Naive thymus-derived CD4-positive, alpha-beta T cell (primary cell): ENCODE measurements around the gene NPBWR2. TPM values are rescaled to one million over a fixed set of nuclear protein-coding genes. Genes with fewer than 3 reads are reported as not detected.

Source experiments
- ATAC-seq: fragments of 150-1000 bp; cut with Tn5 transposase; 2 replicates; pipeline ENCODE4 v1.10.0; 2021; ENCODE audit warnings: mild to moderate bottlenecking, moderate library complexity
- CTCF ChIA-PET: fragments of 350-600 bp; sonication (Branson Sonifier 250); formaldehyde crosslinking; loops from one replicate; lab custom pipeline; 2021; ENCODE audit warnings: antibody characterized with exemption; lab: Charles Lee
- POLR2A ChIA-PET: fragments of 350-600 bp; sonication (Branson Sonifier 250); formaldehyde crosslinking; loops from one replicate; lab custom pipeline; 2021; ENCODE audit warnings: antibody characterized with exemption, inconsistent platforms; lab: Charles Lee
- DNase-seq, 9 donors: peaks; one replicate each; pipeline versions ENCODE4 v3.0.0 to v3.0.0-alpha.2; 2020 to 2022; ENCODE audit warnings: mixed read lengths in 1 of 9
- H3K27ac ChIP-seq: one replicate; pipeline ENCODE4 v1.7.0; 2013; ENCODE audit warnings: mild to moderate bottlenecking, low read depth, low read length, moderate library complexity
- H3K27me3 ChIP-seq, 2 donors: one replicate each; pipeline ENCODE4 v1.7.0; 2013; ENCODE audit warnings: low read length in 2 of 2, mild to moderate bottlenecking in 2 of 2, moderate library complexity in 2 of 2; ENCODE audit not compliant: control insufficient read depth in 2 of 2, insufficient read depth in 2 of 2
- H3K36me3 ChIP-seq, 3 experiments: 1 replicate in 2 of 3; 2 replicates in 1 of 3; pipeline ENCODE4 v1.7.0; 2013; ENCODE audit warnings: low read length in 3 of 3, mild to moderate bottlenecking in 3 of 3, moderate library complexity in 1 of 3; ENCODE audit not compliant: insufficient read depth in 3 of 3, control insufficient read depth in 2 of 3
- H3K4me1 ChIP-seq, 2 donors: one replicate each; pipeline ENCODE4 v1.7.0; 2013; ENCODE audit warnings: low read length in 2 of 2, mild to moderate bottlenecking in 2 of 2, moderate library complexity in 1 of 2; ENCODE audit not compliant: control insufficient read depth in 2 of 2, insufficient read depth in 2 of 2
- H3K4me3 ChIP-seq: 2 replicates; pipeline ENCODE4 v1.7.0; 2013; ENCODE audit warnings: mild to moderate bottlenecking, low read length
- H3K9me3 ChIP-seq, 3 experiments: 1 replicate in 2 of 3; 2 replicates in 1 of 3; pipeline ENCODE4 v1.7.0; 2013; ENCODE audit warnings: low read length in 3 of 3; ENCODE audit not compliant: control insufficient read depth in 2 of 3
- H3K27ac Mint-ChIP-seq, 9 donors: one replicate each; pipeline ENCODE4 v1.8.0; 2020 to 2022; ENCODE audit warnings: mixed read lengths in 9 of 9, mild to moderate bottlenecking in 8 of 9, moderate library complexity in 5 of 9, inconsistent platforms in 2 of 9
- H3K27me3 Mint-ChIP-seq, 5 donors: one replicate each; pipeline ENCODE4 v1.8.0; 2021 to 2022; ENCODE audit warnings: mixed read lengths in 5 of 5, mild to moderate bottlenecking in 1 of 5
- H3K36me3 Mint-ChIP-seq, 5 donors: one replicate each; pipeline ENCODE4 v1.8.0; 2020 to 2022; ENCODE audit warnings: mixed read lengths in 5 of 5, mild to moderate bottlenecking in 3 of 5, inconsistent platforms in 1 of 5
- H3K4me1 Mint-ChIP-seq, 7 donors: one replicate each; pipeline ENCODE4 v1.8.0; 2020 to 2022; ENCODE audit warnings: mixed read lengths in 7 of 7, mild to moderate bottlenecking in 3 of 7, inconsistent platforms in 1 of 7
- H3K4me3 Mint-ChIP-seq, 10 donors: one replicate each; pipeline ENCODE4 v1.8.0; 2020 to 2022; ENCODE audit warnings: mild to moderate bottlenecking in 10 of 10, mixed read lengths in 10 of 10, moderate library complexity in 6 of 10, inconsistent platforms in 2 of 10
- H3K9me3 Mint-ChIP-seq, 11 donors: one replicate each; pipeline ENCODE4 v1.8.0; 2020 to 2022; ENCODE audit warnings: mixed read lengths in 11 of 11, mild to moderate bottlenecking in 4 of 11, inconsistent platforms in 1 of 11, moderate library complexity in 1 of 11
- intact Hi-C, 2 donors: fragments of 100-400 bp; cut with micrococcal nuclease; formaldehyde crosslinking; loops; one replicate each; pipeline ENCODE4 v1.15.1; 2023
- polyA plus RNA-seq, 2 donors: library from polyadenylated mRNA; unstranded; fragments of 300-500 nt; fragmentation: Illumina TruSeq; gene quantifications; one replicate each; pipeline ENCODE4 v1.2.3, GENCODE V29; 2021
- total RNA-seq, 6 experiments: library from RNA in 5 of 6; stranded (reverse) in 5 of 6; gene quantifications; 1 replicate in 5 of 6; 2 replicates in 1 of 6; pipeline ENCODE4 v1.2.3 and lab custom pipeline; 2021 to 2026

NPBWR2 gene
- total and polyA plus RNA-seq, 7 experiments from 2014 or later, result not detected

- peaks cover 8 to 22% (median 11%) of the 10 kb centered on the region in 7 donors for H3K4me1 Mint-ChIP-seq
- peak in 3 of 9 donors; percentile 4 to 12 (median 6) for DNase-seq
- Histone ChIP-seq H3K27ac (no peak overlapping the region), H3K4me3 (no peak overlapping the region), H3K9me3 (no peaks in the 10 kb centered on the region), H3K27me3 (peaks cover 0 to 4% of the 10 kb centered on the region in 2 donors), H3K36me3 (no peaks in the 10 kb centered on the region), H3K4me1 (peaks cover 10 to 13% of the 10 kb centered on the region in 2 donors)
- ChIA-PET POLR2A (no interaction called here), CTCF (no interaction called here)
- no peak overlapping the region for H3K27ac Mint-ChIP-seq
- intact Hi-C loops, result loop anchor here in 1 of 2 donors (2.0 kb wide), 1 partner anchor 21 kb away; no protein-coding TSS in a partner anchor
- peaks cover 4 to 28% (median 10%) of the 10 kb centered on the region in 5 donors for H3K27me3 Mint-ChIP-seq
- H3K4me3 Mint-ChIP-seq, result peak overlapping the region in 4 of 10 donors; percentile 9 to 73 (median 29)
- H3K9me3 Mint-ChIP-seq, result no peaks in the 10 kb centered on the region
- no peak for ATAC-seq
- no peaks in the 10 kb centered on the region for H3K36me3 Mint-ChIP-seq
Observed at GRCh38 chr20:64103871-64104666, 3.3 kb downstream of the NPBWR2 start.

GRCh38 chr20:64102647-64103354 is 4.6 kb downstream of the NPBWR2 start:
- ChIA-PET POLR2A (no interaction called here), CTCF (interaction anchor here (0.6 kb wide), 1 partner anchor 25 kb away, joined by 5 read pairs; no protein-coding TSS in a partner anchor)
- no peak overlapping the region for H3K27ac ChIP-seq
- DNase-seq (peak in 3 of 9 donors; percentile 5 to 20 (median 6)), ATAC-seq (no peak)
- Mint-ChIP-seq H3K27me3 (peaks cover 4 to 24% (median 10%) of the 10 kb centered on the region in 5 donors), H3K4me1 (peaks cover 8 to 22% (median 10%) of the 10 kb centered on the region in 7 donors), H3K27ac (no peak overlapping the region), H3K4me3 (peak overlapping the region in 9 of 10 donors; percentile 23 to 77 (median 69)), H3K36me3 (no peaks in the 10 kb centered on the region), H3K9me3 (no peaks in the 10 kb centered on the region)
- peaks cover 10 to 13% of the 10 kb centered on the region in 2 donors for H3K4me1 ChIP-seq
- no peaks in the 10 kb centered on the region for H3K9me3 ChIP-seq
- intact Hi-C loops, result loop anchor here in 1 of 2 donors (1.0 to 2.0 kb wide), 2 partner anchors 18 to 20 kb away; no protein-coding TSS in a partner anchor
- no peak overlapping the region for H3K4me3 ChIP-seq
- H3K36me3 ChIP-seq, result no peaks in the 10 kb centered on the region
- H3K27me3 ChIP-seq, result peaks cover 0 to 4% of the 10 kb centered on the region in 2 donors

- Histone ChIP-seq H3K4me3 (peak overlapping the region; percentile 24), H3K9me3 (no peaks in the 10 kb centered on the region), H3K27me3 (peaks cover 0 to 4% of the 10 kb centered on the region in 2 donors), H3K4me1 (peaks cover 10 to 13% of the 10 kb centered on the region in 2 donors), H3K27ac (no peak overlapping the region), H3K36me3 (no peaks in the 10 kb centered on the region)
- no peak overlapping the region for H3K27ac Mint-ChIP-seq
- peaks cover 0 to 1% (median under 1%) of the 10 kb centered on the region in 5 donors for H3K36me3 Mint-ChIP-seq
- ATAC-seq (peak; percentile 87), DNase-seq (peak in 8 of 9 donors; percentile 44 to 84 (median 66))
- no peaks in the 10 kb centered on the region for H3K9me3 Mint-ChIP-seq
- intact Hi-C loops, result loop anchor here in 1 of 2 donors (1.0 to 2.0 kb wide), 2 partner anchors 18 to 19 kb away; no protein-coding TSS in a partner anchor
- peaks cover 7 to 22% (median 10%) of the 10 kb centered on the region in 7 donors for H3K4me1 Mint-ChIP-seq
- H3K27me3 Mint-ChIP-seq, result peaks cover 4 to 23% (median 10%) of the 10 kb centered on the region in 5 donors
- peak overlapping the region in 9 of 10 donors; percentile 2 to 73 (median 48) for H3K4me3 Mint-ChIP-seq
- ChIA-PET POLR2A (interaction anchor here (0.9 kb wide), 1 partner anchor 38 kb away, joined by 5 read pairs; no protein-coding TSS in a partner anchor), CTCF (interaction anchor here (0.6 kb wide), 2 partner anchors 24 to 59 kb away, joined by 3 to 5 read pairs; no protein-coding TSS in a partner anchor)
Observed at GRCh38 chr20:64101731-64102621, 5.4 kb downstream of the NPBWR2 start.

- peaks cover 7 to 22% (median 10%) of the 10 kb centered on the region in 7 donors for H3K4me1 Mint-ChIP-seq
- DNase-seq, result peak in 2 of 9 donors; percentile 2 to 4
- ChIA-PET CTCF (interaction anchor here (0.6 kb wide), 1 partner anchor 58 kb away, joined by 3 read pairs; no protein-coding TSS in a partner anchor), POLR2A (interaction anchor here (0.9 kb wide), 1 partner anchor 37 kb away, joined by 5 read pairs; no protein-coding TSS in a partner anchor)
- Histone ChIP-seq H3K27me3 (peaks cover 0 to 4% of the 10 kb centered on the region in 2 donors), H3K36me3 (no peaks in the 10 kb centered on the region), H3K9me3 (no peaks in the 10 kb centered on the region), H3K4me3 (no peak overlapping the region), H3K4me1 (peaks cover 10 to 13% of the 10 kb centered on the region in 2 donors), H3K27ac (no peak overlapping the region)
- H3K4me3 Mint-ChIP-seq, result peak overlapping the region in 9 of 10 donors; percentile 2 to 73 (median 45)
- peaks cover 0 to 6% (median 5%) of the 10 kb centered on the region in 5 donors for H3K36me3 Mint-ChIP-seq
- ATAC-seq, result no peak
- peak overlapping the region in 1 of 9 donors; percentile 52 for H3K27ac Mint-ChIP-seq
- H3K27me3 Mint-ChIP-seq, result peaks cover 4 to 23% (median 10%) of the 10 kb centered on the region in 5 donors
- intact Hi-C loops, result no loop called here
- peaks cover 0 to 5% (median 0%) of the 10 kb centered on the region in 11 donors for H3K9me3 Mint-ChIP-seq
Observed at GRCh38 chr20:64100946-64101688, 6.2 kb downstream of the NPBWR2 start.

GRCh38 chr20:64100566-64100888 is 6.8 kb downstream of the NPBWR2 start:
- Mint-ChIP-seq H3K4me1 (peaks cover 7 to 22% (median 10%) of the 10 kb centered on the region in 7 donors), H3K27ac (peak overlapping the region in 1 of 9 donors; percentile 8), H3K9me3 (peaks cover 0 to 5% (median 0%) of the 10 kb centered on the region in 11 donors), H3K27me3 (peaks cover 4 to 23% (median 10%) of the 10 kb centered on the region in 5 donors), H3K36me3 (peaks cover 0 to 6% (median 5%) of the 10 kb centered on the region in 5 donors), H3K4me3 (no peak overlapping the region)
- H3K36me3 ChIP-seq, result no peaks in the 10 kb centered on the region
- H3K4me3 ChIP-seq, result no peak overlapping the region
- intact Hi-C loops, result no loop called here
- H3K4me1 ChIP-seq, result peaks cover 10 to 13% of the 10 kb centered on the region in 2 donors
- CTCF ChIA-PET, result no interaction called here
- ATAC-seq (no peak), DNase-seq (peak in 1 of 9 donors; percentile 4)
- H3K9me3 ChIP-seq, result no peaks in the 10 kb centered on the region
- H3K27ac ChIP-seq, result no peak overlapping the region
- POLR2A ChIA-PET, result interaction anchor here (1.4 kb wide), 1 partner anchor 19 kb away, joined by 3 read pairs; no protein-coding TSS in a partner anchor
- H3K27me3 ChIP-seq, result peaks cover 0 to 4% of the 10 kb centered on the region in 2 donors
